Stimulated activated CD8-positive, alpha-beta memory T cell treated with anti-CD3 and anti-CD28 coated beads, Interleukin-12 subunit alpha, Interleukin-12 subunit beta, amount 100 ng/mL, for 1 hour (primary cell): Measurements from ENCODE around the gene UST.

Experiments used
- DNase-seq: peaks from one replicate; pipeline ENCODE4 v3.0.0-alpha.2; 2020; ENCODE audit warnings: low read depth

The UST gene

GRCh38 chr6:148803979-148804378, 57.1 kb downstream of the UST start:
- no peak for DNase-seq

GRCh38 chr6:148805777-148806176, 58.9 kb downstream of the UST start:
- no peak for DNase-seq

GRCh38 chr6:148807784-148808183, 61.0 kb downstream of the UST start:
- no peak for DNase-seq

GRCh38 chr6:148808786-148809304, 62.0 kb downstream of the UST start:
- no peak for DNase-seq

- DNase-seq = no peak
Observed at GRCh38 chr6:148811459-148811858, 64.6 kb downstream of the UST start.

- DNase-seq = no peak
Observed at GRCh38 chr6:148814082-148814790, 67.4 kb downstream of the UST start.

- DNase-seq = no peak
Observed at GRCh38 chr6:148814869-148815268, 68.0 kb downstream of the UST start.

GRCh38 chr6:148816117-148816516, 69.3 kb downstream of the UST start:
- DNase-seq = no peak

GRCh38 chr6:148817689-148818088, 70.9 kb downstream of the UST start:
- DNase-seq = no peak

- no peak for DNase-seq
Observed at GRCh38 chr6:148818939-148819575, 72.2 kb downstream of the UST start.

GRCh38 chr6:148819852-148820251, 73.0 kb downstream of the UST start:
- DNase-seq = no peak

GRCh38 chr6:148822819-148823218, 76.0 kb downstream of the UST start:
- DNase-seq = no peak

GRCh38 chr6:148824291-148824690, 77.5 kb downstream of the UST start:
- no peak for DNase-seq

- DNase-seq = no peak
Observed at GRCh38 chr6:148824960-148825359, 78.1 kb downstream of the UST start.

GRCh38 chr6:148825492-148825891, 78.7 kb downstream of the UST start:
- no peak for DNase-seq

- no peak for DNase-seq
Observed at GRCh38 chr6:148827416-148828045, 80.7 kb downstream of the UST start.

GRCh38 chr6:148828047-148828446, 81.2 kb downstream of the UST start:
- DNase-seq = no peak

- no peak for DNase-seq
Observed at GRCh38 chr6:148829415-148830101, 82.7 kb downstream of the UST start.

GRCh38 chr6:148830614-148831013, 83.8 kb downstream of the UST start:
- DNase-seq = no peak

GRCh38 chr6:148831064-148831463, 84.2 kb downstream of the UST start:
- DNase-seq = no peak

- DNase-seq = no peak
Observed at GRCh38 chr6:148831531-148831930, 84.7 kb downstream of the UST start.

GRCh38 chr6:148835920-148836441, 89.2 kb downstream of the UST start:
- DNase-seq = no peak
